CD4-positive, alpha-beta T cell treated with Interleukin-1 beta for 1 hour (primary cell): Measurements from ENCODE around the gene CYP8B1.
A peak's percentile ranks its signal among the peaks of the same experiment; 100 is the strongest.

Experiments used
- DNase-seq, 2 donors: peaks; one replicate each; pipeline ENCODE4 v3.0.0-alpha.2; 2020 to 2022

The CYP8B1 gene, protein sequence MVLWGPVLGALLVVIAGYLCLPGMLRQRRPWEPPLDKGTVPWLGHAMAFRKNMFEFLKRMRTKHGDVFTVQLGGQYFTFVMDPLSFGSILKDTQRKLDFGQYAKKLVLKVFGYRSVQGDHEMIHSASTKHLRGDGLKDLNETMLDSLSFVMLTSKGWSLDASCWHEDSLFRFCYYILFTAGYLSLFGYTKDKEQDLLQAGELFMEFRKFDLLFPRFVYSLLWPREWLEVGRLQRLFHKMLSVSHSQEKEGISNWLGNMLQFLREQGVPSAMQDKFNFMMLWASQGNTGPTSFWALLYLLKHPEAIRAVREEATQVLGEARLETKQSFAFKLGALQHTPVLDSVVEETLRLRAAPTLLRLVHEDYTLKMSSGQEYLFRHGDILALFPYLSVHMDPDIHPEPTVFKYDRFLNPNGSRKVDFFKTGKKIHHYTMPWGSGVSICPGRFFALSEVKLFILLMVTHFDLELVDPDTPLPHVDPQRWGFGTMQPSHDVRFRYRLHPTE

DNA sequence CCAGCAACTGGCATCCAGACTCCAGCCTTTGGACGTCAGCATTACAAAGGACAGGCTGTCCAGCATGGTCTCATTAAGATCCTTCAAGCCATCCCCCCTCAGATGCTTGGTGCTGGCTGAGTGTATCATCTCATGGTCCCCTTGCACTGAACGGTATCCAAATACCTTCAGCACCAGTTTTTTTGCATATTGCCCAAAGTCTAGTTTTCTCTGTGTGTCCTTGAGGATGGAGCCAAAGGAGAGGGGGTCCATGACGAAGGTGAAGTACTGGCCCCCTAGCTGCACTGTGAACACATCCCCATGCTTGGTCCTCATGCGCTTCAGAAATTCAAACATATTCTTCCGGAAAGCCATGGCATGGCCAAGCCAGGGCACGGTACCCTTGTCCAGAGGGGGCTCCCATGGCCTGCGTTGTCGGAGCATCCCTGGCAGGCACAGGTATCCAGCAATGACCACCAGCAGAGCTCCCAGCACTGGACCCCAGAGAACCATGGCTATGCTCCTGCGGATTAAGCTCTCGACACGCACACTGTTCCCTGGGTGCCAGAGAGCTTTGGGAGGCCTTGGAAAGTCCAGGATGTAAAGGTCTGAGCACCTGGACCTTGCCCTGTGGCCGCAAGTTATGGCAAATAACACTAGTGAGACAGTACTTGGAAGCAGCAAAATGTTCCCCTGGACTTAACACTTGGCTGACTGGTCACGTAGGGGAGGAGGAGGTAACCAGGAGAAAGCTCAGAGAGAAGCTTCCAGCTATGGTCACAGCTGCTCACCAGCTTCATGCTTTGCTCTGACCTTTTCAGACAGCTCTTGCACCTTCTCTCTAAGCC is at the start of gene CYP8B1:
TSS of gene CYP8B1 (minus strand) at position 555 of the 827 bp plus-strand sequence. CDS start at position 492, 63 bp downstream.
- DNase-seq, result no peak

DNA sequence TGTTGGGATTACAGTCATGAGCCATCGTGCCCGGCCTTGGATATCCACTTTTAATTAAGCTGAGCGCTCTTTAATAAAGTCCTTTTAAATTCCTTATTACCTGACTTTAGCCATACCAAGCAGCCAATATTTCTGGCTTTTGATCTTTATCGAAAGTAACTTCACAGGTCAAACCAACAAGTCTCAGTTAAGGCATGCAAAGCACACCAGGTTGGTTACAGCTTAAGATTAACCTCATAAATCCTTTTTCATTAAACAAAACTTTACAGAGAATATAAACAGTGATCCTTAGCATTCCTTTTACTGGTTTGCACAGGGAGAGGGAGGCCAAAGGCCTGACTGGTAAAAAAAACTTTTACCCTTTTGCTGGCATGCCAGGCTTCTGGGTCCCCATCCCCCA is 47.9 kb upstream of the CYP8B1 start:
- DNase-seq, result no peak

DNA sequence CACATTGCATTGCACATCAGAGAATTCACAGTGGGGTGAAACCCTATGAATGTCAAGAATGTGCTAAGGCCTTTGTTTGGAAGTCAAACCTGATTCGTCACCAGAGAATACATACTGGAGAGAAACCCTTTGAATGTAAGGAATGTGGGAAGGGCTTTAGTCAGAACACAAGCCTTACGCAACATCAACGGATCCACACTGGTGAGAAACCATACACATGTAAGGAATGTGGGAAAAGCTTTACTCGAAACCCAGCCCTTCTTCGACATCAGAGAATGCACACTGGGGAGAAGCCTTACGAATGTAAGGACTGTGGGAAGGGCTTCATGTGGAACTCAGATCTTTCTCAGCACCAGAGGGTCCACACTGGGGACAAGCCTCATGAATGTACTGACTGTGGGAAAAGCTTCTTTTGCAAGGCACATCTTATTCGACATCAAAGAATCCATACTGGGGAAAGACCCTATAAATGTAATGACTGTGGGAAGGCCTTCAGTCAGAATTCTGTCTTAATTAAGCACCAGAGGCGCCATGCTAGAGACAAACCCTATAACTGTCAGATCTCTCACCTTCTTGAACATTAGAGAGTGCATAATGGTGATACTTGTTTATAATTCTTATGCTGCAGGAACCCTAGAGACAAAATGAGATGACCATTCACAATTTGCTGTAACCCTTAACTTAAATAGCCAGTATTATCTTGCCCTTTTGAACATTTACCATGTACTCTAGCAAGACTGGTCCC is 39.3 kb upstream of the CYP8B1 start:
- no peak for DNase-seq

DNA sequence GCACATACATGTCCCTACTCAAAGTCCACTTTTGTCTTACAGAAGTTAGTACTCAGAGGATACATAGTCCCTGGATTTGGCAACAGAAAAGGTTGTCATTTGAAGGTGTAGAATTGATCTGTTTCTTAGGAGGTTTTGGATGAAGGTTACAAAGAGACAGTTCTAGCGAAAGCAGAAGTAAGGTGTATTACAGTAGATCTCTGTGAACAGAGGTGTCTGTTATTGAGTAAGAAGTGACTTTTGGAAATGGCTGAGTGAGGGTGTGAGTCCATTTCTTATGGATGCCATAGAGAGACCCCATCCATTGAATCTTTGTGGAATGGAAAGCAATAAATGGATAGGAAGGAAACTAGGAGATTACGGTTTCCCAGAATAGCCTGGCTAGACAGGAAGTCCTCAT is 35.9 kb upstream of the CYP8B1 start:
- no peak for DNase-seq

- DNase-seq, result no peak
Measured at GRCh38 chr3:42908675-42909074, 33.0 kb upstream of the CYP8B1 start.

GRCh38 chr3:42906848-42907183 is 31.1 kb upstream of the CYP8B1 start:
- DNase-seq, result no peak

- DNase-seq, result peak in 1 of 2 donors; percentile 3
Measured at GRCh38 chr3:42906070-42906847, 30.6 kb upstream of the CYP8B1 start, which contains the start of gene ZNF662. Gene ZNF662 (plus strand): TSS chr3:42906142. CDS start chr3:42908115, 1,973 bp downstream.

DNA sequence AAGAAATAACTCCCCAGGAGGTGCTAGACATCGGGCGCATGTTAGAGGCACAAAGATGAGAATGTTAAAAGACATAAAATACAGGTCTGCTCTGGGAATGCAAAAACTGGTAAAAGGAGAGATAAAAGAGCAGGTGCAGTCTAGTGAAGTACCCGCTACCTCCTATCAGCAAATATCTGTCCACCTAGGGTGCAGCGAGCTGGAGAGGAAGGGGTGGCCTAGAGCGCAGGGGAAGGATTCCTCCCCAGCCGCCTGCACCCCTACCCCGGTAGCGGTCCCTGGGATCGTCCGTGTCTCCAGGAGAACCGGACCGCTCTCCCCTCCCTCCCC is 30.0 kb upstream of the CYP8B1 start:
- DNase-seq, result no peak

- no peak for DNase-seq
Measured at GRCh38 chr3:42904076-42904475, 28.4 kb upstream of the CYP8B1 start.

DNA sequence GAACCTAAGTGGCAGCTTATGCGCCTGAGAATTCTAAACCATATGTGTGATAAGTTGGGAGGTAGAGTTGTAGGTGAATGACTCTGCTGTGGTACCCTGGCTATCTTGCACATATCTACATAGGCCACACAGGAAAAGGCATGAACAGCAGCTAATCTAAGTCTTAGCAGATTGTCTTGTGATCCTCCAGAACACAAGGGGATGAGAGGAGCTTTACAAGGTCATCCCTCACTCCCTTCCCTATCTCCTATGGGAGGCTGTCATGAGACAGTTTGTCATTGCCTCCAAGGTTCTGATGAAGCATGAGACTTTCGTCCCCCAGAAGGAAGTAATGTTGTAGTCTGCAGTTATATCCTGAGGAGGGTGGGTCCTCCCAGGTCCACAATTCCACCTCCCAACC is 26.6 kb upstream of the CYP8B1 start:
- DNase-seq, result no peak

DNA sequence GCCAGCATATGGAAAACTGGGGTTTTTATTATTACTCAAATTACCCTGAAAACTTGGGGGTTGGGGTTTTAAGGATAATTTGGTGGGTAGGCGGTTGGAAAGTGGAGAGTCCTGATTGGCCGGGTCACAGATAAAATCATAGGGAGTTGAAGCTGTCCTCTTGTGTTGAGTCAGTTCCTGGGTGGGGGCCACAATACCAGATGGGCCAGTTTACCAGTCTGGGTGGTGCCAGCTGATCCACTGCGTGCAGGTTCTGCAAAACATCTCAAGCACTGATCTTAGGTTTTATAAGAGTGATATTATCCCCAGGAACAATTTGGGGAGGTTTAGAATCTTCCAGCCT is 25.4 kb upstream of the CYP8B1 start:
- no peak for DNase-seq

- DNase-seq, result no peak
Measured at GRCh38 chr3:42900226-42901072, 24.8 kb upstream of the CYP8B1 start.

GRCh38 chr3:42898896-42899675 is 23.4 kb upstream of the CYP8B1 start:
- no peak for DNase-seq

DNA sequence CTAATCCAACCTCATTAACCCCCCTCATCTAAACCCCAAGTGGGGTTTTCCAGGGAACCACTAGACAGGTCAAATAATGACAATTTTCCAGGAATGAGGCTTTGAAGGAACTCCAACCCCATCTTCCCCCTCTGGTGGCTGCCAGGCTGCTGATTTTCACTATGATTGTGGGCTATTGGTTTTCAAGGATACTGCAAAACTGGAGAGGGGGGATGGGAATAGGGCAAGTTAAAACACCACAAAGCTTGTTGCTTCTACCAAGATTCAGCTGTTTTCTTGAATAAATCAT is 19.8 kb upstream of the CYP8B1 start:
- DNase-seq, result no peak

DNA sequence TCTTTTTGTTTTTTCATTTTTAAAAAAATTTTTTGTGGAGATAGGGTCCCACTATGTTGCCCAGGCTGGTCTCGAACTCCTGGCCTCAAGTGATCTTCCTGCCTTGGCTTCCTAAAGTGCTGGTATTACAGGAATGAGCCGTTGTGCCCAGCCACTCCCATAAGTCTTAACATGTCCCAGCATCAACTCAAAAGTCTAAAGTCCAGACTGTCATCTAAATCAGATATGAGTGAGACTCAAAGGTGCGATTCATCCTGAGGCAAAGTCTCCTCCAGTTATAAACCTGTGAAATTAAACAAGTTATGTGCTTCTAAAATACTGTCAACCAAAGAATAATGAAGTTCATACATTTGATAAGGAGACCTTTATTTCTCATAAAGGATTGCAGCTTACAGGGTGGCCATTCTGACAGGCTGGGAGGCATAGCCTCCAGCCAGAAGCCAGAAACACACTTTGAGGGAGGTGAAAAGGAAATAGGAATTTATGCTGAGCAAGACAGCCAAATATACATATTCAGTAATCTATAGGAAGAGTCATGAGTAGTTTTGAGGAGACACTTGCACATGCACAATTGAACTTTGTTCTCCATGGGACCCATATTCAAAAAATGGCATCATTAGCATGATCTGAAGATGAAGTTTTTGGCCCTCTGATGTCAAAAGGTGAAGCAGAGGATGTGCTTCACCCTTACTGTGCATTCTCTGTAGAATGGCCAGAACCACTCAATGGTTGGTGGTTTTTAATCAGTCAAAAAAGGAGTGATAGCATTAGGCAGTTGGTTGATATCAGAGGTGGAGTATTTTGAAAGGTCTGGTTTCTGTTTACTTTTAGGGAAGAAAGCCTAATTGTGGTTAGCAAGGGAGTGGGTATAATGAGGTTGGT is 19.3 kb upstream of the CYP8B1 start:
- DNase-seq, result no peak

DNA sequence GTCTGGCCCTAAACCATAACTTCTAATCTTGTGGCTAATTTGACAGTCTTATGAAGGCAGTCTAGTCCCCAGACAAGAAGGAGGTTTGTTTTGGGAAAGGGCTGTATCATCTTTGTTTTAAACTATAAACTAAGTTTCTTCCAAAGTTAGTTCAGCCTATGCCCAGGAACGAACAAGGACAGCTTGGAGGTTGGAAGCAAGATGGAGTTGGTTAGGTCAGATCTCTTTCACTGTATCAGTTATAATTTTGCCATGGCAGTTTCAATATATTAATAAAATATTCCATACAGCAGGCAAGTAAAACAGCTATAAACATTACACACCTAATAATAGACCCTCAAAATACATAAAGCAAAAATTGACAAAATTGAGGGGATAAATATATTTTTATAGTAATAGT is 17.1 kb upstream of the CYP8B1 start:
- DNase-seq, result no peak

DNA sequence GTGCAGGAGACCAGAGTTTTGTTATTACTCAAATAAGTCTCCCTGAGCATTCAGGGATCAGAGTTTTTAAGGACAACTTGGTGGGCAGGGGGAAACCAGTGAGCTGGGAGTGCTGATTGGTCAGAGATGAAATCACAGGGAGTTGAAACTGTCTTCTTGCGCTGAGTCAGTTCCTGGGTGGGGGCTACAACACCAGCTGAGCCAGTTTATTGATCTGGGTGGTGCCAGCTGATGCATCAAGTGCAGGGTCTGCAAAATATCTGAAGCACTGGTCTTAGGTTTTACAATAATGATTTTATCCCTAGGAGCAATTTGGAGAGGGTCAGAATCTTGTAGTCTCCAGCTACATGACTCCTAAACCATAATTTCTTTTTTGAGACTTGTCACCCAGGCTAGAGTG is 16.5 kb upstream of the CYP8B1 start:
- no peak for DNase-seq

DNA sequence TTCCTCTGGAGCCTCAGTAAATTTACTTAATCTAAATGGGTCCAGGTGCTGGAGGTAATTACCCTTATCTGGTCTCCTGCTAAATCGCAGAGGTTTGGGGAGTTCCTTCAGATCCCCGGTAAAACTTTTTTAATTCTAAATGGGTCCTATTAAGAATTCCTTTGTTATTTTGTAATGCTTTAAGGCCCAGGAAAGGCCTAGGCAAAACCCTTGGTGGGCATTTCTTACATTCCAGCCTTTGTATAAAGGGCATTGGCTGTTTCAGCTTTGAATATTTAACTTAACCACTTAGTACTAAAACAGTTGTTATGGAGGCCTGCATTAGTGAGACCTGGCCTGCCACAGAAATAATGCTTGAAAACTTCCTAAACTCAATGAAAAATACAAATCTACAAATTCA is 15.4 kb upstream of the CYP8B1 start:
- DNase-seq, result no peak

GRCh38 chr3:42887084-42887483 is 11.4 kb upstream of the CYP8B1 start:
- no peak for DNase-seq

- DNase-seq, result no peak
Measured at GRCh38 chr3:42886294-42886822, 10.7 kb upstream of the CYP8B1 start.
